ENCODE results near the gene ATAT1. TPM values are rescaled to one million over a fixed set of nuclear protein-coding genes. Genes with fewer than 3 reads are reported as not detected.

Gene ATAT1
- total and polyA plus RNA-seq, 2 of the 13 experiments (the other 11 are each of a cell fraction or from before 2014, with no cell fraction given): 9.2 to 23.6 TPM

GRCh38 chr6:30646450-30647241 is 20.0 kb downstream of the ATAT1 start, which contains the start of gene C6orf136 (continued):
- TF ChIP-seq SRSF4 (IDR thresholded peaks at IDR 0.05; ENCODE audit: low read depth, low read length, poor library complexity, severe bottlenecking): no peak
- TF ChIP-seq DMAP1 (CRISPR knock-in tag; IDR thresholded peaks at IDR 0.05): no peak
- TF ChIP-seq ZNF7 (CRISPR knock-in tag; IDR thresholded peaks at IDR 0.05): no peak
- TF ChIP-seq MLLT10 (CRISPR knock-in tag; IDR thresholded peaks at IDR 0.05): no peak
- TF ChIP-seq ZSCAN22 (CRISPR knock-in tag; IDR thresholded peaks at IDR 0.05): no peak
- peak; percentile 71; the same call in 1 of the 2 replicates for TF ChIP-seq ZNF576 (CRISPR knock-in tag; IDR thresholded peaks at IDR 0.05)
- no peak for TF ChIP-seq ZNF556 (CRISPR knock-in tag; IDR thresholded peaks at IDR 0.05; ENCODE audit: borderline replicate concordance)
- TF ChIP-seq TFE3 (CRISPR knock-in tag; IDR thresholded peaks at IDR 0.05): no peak
- TF ChIP-seq ZNF580 (CRISPR knock-in tag; IDR thresholded peaks at IDR 0.05; ENCODE audit: borderline replicate concordance, low read depth): no peak
- TF ChIP-seq NONO (IDR thresholded peaks at IDR 0.05): no peak
- 0 out of 2 replicates have a peak, but pooled peaks have one; percentile 35 for TF ChIP-seq NONO (CRISPR knock-in tag; conservative IDR thresholded peaks at IDR 0.05)
- TF ChIP-seq ZSCAN5A (CRISPR knock-in tag; IDR thresholded peaks at IDR 0.05; ENCODE audit: borderline replicate concordance): no peak
- TF ChIP-seq ZBTB26 (CRISPR knock-in tag; IDR thresholded peaks at IDR 0.05; ENCODE audit: borderline replicate concordance): no peak
- TF ChIP-seq KDM5A (IDR thresholded peaks at IDR 0.05; ENCODE audit: borderline replicate concordance, low read length): peak; percentile 68; the same call in 1 of the 2 replicates
- no peak for TF ChIP-seq HNF4A (CRISPR knock-in tag; IDR thresholded peaks at IDR 0.05)
- TF ChIP-seq ZNF543 (CRISPR knock-in tag; IDR thresholded peaks at IDR 0.05): no peak
- no peak for TF ChIP-seq ZFP36L1 (CRISPR knock-in tag; IDR thresholded peaks at IDR 0.05)
- no peak for TF ChIP-seq EZH2 (conservative IDR thresholded peaks at IDR 0.05; ENCODE audit: low read depth, low read length)
- TF ChIP-seq ZNF709 (CRISPR knock-in tag; IDR thresholded peaks at IDR 0.05): 0 out of 2 replicates have a peak, but pooled peaks have one; percentile 20
- TF ChIP-seq ZNF615 (CRISPR knock-in tag; IDR thresholded peaks at IDR 0.05; ENCODE audit: borderline replicate concordance): no peak
- TF ChIP-seq HNF1B (CRISPR knock-in tag; IDR thresholded peaks at IDR 0.05): peak; percentile 21
- no peak for TF ChIP-seq ZNF562 (CRISPR knock-in tag; IDR thresholded peaks at IDR 0.05; ENCODE audit: borderline replicate concordance)
- no peak for TF ChIP-seq SMARCC2 (IDR thresholded peaks at IDR 0.05)
- no peak for TF ChIP-seq GATAD2A (CRISPR knock-in tag; IDR thresholded peaks at IDR 0.05)
- no peak for TF ChIP-seq MTA1 (CRISPR knock-in tag; IDR thresholded peaks at IDR 0.05; ENCODE audit: borderline replicate concordance)
